Limb (tissue), 2 donors: Measurements from ENCODE around the gene HACD3.
"Not testable (repeated sequence)": the region's sequence is repeated elsewhere in the genome, so short reads cannot be mapped to it uniquely, and the experiment has no call there.

Experiments used
- DNase-seq, 2 donors: peaks; one replicate each; pipeline ENCODE4 v3.0.0-alpha.2; 2016; ENCODE audit errors: extremely low spot score in 2 of 2

Gene HACD3

DNA sequence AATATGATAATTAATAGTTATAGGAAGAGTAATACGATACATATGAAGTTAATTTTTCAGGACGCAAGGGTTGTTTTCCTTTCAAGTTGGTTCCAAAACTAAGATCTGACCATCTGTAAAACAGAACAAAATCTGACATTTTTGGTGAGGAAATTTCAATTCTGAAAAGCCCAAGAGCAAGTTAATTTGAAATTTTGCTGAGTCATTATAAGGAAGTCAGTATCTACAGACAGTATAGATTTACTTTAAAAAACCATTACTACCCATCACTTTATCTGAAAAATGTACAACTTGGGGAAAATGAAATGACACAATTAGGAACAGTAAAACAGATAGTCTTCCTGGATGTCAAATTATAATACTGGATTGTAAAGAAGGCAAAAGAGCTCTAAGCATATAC is 68.2 kb downstream of the HACD3 start:
- no peak for DNase-seq

GRCh38 chr15:65599677-65600076 is 69.4 kb downstream of the HACD3 start:
- DNase-seq: no peak

- DNase-seq: no peak
Observed at GRCh38 chr15:65603134-65603533, 72.9 kb downstream of the HACD3 start.

DNA sequence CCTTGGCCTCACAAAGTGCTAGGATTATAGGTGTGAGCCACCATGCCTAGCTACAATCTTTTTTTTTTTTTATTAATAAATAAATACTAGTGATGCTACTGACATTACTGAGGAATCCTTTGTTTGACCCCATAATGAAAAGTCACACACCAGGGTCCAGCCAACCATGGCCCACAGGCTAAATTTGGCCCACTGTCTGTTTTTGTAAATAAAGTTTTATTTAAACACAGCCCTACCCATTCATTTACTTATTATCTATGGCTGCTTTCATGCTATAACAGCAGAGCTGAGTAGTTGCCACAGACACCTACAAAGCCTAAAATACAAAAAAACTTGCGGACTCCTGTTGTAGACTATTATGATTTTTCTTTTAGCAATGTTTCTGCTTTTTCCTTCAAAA is 73.3 kb downstream of the HACD3 start:
- no peak for DNase-seq

DNA sequence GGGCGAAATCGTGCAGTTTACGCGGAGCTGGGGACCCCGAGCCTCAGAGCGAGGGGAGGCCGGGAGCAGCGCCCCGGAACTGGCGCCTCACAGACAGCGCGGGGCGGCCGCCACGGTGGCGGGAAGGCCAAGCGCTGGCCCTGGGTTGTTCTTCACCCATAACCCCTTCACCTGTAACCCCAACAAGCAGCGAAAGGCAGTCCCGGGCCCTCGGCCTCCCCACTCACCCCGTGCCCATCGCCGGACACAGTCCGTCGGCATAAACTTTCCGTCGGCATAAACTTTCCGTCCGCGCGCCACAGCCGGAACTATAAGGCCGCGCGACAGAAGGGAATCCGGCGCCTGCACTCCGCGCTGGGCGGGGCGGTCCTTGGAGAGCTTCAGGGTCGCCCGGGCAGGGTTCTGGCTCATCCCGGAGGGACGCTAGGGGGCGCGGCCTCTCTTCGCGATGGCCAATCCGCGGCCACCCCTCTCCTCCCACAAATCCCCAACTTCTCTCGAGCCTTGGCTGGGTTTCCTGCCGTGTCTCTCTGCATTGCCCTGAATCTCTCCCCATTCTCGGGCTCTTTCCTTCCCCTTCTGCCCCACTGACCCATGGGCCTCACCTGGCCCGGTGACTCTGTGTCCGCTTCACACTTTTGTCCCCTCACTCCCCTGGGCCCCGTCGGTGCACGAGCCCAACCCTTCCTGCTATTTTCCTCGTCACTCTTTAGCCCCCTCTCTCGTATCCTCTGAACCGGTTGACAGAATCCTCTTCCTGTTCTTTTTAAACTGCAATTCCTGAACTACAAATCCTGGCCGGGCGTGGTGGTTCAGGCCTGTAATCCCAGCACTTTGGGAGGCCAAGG is 80.8 kb downstream of the HACD3 start, which contains the start of gene INTS14:
INTS14 (minus strand) TSS at position 261 of the 848 bp plus-strand sequence. CDS start 3,751 bp downstream, outside the sequence.
- DNase-seq: peak; percentile 96 to 98

DNA sequence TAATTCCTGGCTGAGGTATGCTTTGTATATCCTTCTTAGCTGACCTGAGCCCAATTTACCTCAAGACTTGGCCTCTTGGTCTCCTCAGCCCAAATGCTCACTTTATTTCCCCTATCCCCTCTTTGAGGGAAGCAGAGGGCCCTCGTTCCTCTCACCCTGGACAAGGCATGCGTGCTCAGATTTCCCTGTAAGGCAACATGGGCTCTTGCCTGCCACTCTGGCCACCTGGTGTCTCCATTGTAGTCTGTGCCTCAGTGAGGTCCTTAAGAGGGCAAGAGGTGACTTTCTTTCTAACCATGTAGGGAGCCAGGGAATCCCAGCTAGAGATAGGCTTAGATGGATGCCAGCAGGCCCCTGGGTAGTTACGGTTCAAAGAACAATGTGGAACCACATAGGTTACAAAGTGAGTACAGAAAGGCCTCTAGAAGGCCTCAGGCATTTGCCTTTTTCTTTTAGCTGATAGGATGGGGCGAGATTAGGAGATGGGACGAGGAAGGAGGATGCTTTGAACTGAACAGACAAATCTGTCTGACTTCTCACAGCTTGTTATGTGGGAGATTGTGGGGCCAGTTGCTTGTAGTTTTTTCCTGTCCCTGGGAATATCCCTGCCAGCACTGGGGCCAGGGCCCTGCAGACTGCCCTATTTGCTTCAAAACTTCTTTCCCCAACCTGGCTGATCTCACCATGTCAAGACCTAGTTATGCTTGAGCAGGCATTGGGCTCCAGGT is 81.8 kb downstream of the HACD3 start:
- peak in 1 of 2 donors; percentile 27 for DNase-seq

DNA sequence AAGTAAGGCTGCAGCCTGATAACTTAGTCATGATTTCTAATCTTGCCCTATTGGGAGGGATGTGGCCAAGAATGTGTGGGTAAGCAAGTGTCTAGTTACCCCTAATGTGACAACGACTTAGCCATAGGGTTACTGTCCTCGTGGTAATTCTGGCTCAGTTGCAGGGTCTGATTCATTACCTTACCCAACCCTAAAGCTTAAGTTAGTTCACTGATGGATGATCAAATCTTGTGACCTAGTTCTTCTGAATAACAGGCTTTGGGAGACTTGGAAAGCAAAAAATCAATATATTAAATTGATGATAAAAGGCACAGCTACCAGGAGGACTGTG is 82.3 kb downstream of the HACD3 start:
- no peak for DNase-seq

GRCh38 chr15:65612949-65613744 is 82.9 kb downstream of the HACD3 start:
- DNase-seq: no peak

DNA sequence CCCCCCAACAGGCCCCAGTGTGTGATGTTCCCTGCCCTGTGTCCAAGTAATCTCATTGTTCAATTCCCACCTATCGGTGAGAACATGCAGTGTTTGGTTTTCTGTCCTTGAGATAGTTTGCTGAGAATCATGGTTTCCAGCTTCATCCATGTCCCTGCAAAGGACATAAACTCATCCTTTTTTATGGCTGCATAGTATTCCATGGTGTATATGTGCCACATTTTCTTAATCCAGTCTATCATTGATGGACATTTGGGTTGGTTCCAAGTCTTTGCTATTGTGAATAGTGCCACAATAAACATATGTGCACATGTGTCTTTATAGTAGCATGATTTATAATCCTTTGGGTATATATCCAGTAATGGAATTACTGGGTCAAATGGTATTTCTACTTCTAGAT is 85.6 kb downstream of the HACD3 start:
- not testable (repeated sequence) for DNase-seq

DNA sequence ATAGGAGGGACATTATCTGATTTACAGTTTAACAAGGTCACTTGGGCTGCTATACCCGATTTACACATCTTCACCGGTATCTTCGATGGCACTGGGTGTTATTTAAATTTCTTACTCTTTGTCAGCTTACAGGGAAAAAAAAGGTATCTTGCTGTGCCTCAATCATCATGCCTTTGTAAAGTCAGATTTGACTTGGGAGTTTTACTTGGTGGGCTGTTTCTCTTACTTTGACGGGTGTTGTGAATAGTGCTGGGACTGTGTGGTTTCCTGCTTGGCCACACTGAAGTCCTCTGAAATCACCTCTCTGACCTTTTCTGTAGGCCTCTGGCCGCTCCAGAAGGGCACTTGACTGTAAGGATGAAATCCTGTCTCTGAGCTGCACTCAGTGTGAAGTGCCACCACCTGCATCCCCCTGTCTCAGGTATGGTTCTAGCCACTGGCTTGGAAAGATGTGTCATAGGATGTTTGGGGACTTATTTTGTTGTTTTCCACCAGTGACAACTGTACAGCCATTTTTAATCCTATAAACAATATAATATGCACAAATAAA is 88.4 kb downstream of the HACD3 start:
- DNase-seq: no peak

GRCh38 chr15:65619626-65620290 is 89.5 kb downstream of the HACD3 start:
- no peak for DNase-seq

DNA sequence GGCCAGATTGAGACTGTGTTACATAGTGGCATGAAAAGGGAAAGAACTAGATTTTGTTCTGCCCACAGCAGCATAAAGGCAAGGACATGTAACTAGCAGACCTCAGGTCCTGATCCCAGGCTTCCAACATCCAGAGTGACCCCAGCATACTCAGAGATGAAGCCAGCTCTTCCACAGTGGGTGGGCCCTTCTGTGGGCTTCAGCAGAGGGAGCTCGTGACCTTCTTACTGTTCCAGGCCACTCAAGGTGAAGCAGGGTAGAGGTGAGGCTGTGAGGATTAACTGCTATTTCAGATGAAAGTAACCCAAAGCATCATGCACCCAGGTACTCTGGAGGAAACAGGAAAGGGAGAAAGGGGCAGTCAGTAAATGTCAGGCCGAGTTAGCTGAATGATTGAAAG is 90.6 kb downstream of the HACD3 start:
- no peak for DNase-seq

DNA sequence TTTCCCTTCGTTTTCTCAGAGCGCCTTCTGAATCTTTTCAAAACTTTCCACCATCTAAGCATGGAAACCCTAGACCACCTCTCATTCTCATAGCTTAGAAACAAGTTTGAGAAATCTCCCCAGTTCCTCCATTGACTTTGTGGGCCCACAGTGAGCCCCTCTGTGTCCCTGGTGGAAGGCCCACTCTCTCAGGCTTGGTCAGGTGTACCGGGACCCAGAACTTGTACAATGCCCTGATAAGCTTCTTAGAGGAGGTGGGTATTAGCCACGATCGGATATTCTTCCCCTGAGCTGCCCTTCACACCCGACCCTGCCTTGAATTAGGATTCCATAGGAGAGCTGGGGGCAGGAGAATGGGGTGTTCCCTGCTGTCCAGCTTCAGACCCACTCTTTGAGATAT is 91.4 kb downstream of the HACD3 start, which contains the start of gene SLC24A1:
SLC24A1 (plus strand) TSS at position 301 of the 400 bp plus-strand sequence. CDS start 2,143 bp downstream, outside the sequence.
- DNase-seq: no peak

- DNase-seq: no peak
Observed at GRCh38 chr15:65623103-65623502, 92.8 kb downstream of the HACD3 start.

- no peak for DNase-seq
Observed at GRCh38 chr15:65626856-65627255, 96.6 kb downstream of the HACD3 start.
